ENCODE measurements around the gene FOXP1. TPM values are rescaled to one million over a fixed set of nuclear protein-coding genes. Genes with fewer than 3 reads are reported as not detected.

FOXP1 gene
- total and polyA plus RNA-seq, 9 of the 15 experiments (the other 6 are each of a cell fraction or from before 2014, with no cell fraction given) = 7.7 to 34.5 (median 13.7) TPM

GRCh38 chr3:71003511-71003910, 580.0 kb downstream of the FOXP1 start (continued):
- TF ChIP-seq E4F1 (CRISPR knock-in tag; IDR thresholded peaks at IDR 0.05; ENCODE audit: borderline replicate concordance) = no peak
- TF ChIP-seq NFYB (IDR thresholded peaks at IDR 0.05; ENCODE audit: extremely low read depth, insufficient read length) = no peak
- no peak for TF ChIP-seq SIN3A (IDR thresholded peaks at IDR 0.05; ENCODE audit: borderline replicate concordance in 2 of 2, control insufficient read depth in 1 of 2, low read depth in 2 of 2, low read length in 2 of 2)
- TF ChIP-seq ZBTB8A (IDR thresholded peaks at IDR 0.05; ENCODE audit: partially characterized antibody) = no peak
- no peak for TF ChIP-seq CEBPZ (IDR thresholded peaks at IDR 0.05; ENCODE audit: borderline replicate concordance, low read depth, low read length)
- TF ChIP-seq CREB5 (CRISPR knock-in tag; IDR thresholded peaks at IDR 0.05) = no peak
- no peak for TF ChIP-seq NR3C1 (CRISPR knock-in tag; IDR thresholded peaks at IDR 0.05)
